GM18511 (cell line): ENCODE data around the gene LIN54.
A peak's percentile ranks its signal among the peaks of the same experiment; 100 is the strongest.

Experiments
- ATAC-seq: cut with Tn5 transposase; IDR thresholded peaks from one replicate; pipeline ENCODE4 v1.9.1; 2021; ENCODE audit warnings: mild to moderate bottlenecking, moderate library complexity; ENCODE audit not compliant: unreplicated experiment

LIN54 gene

GRCh38 chr4:82896755-82897154 lies 113.9 kb downstream of the LIN54 start:
- ATAC-seq: no peak

GRCh38 chr4:82893942-82894341 lies 116.7 kb downstream of the LIN54 start:
- no peak for ATAC-seq

GRCh38 chr4:82892467-82892802 lies 118.2 kb downstream of the LIN54 start:
- no peak for ATAC-seq

- peak; percentile 2 for ATAC-seq
Observed at GRCh38 chr4:82891707-82892466, 118.7 kb downstream of the LIN54 start.

GRCh38 chr4:82890901-82891706 lies 119.5 kb downstream of the LIN54 start, which contains the start of gene SEC31A:
Gene SEC31A, minus strand, starts transcription at chr4:82891153. Its CDS starts 9,217 bp downstream, at chr4:82881936.
- peak; percentile 89 for ATAC-seq

DNA sequence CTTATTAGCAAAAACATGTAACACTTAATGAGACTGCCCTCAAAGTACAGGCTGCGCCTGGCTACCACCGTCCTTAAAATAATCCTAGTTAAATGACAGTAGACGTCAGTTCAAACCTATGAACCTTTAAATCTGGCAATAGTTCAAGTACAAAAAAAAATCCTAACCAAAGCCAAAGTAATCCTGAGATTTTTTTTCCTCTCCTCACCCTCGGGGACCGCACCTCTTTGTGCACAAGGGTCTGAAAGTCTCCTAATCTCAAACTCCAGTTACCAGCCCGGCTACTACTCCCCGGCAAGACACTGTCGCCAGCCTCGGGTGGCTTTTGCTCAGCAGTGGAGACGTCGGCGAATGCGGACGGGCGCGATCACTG lies 120.1 kb downstream of the LIN54 start:
- ATAC-seq: peak; percentile 1

DNA sequence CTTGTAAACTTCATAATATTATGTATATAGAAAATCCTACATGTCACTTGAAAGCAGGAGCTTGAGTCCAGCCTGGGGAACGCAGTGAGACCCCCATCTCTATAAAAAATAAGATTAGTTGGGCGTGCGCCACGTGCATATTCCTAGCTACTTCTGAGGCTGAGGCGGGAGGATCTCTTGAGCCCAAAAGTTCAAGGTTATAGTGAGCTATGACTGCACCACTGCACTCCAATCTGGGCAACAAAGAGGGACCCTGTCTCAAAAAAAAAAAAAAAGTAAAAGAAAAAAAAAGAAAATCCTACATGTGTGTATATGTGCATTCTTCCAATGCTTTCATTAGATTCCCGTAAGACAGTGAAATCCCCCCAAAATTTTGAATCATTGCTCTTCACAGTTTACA lies 121.3 kb downstream of the LIN54 start:
- no peak for ATAC-seq

DNA sequence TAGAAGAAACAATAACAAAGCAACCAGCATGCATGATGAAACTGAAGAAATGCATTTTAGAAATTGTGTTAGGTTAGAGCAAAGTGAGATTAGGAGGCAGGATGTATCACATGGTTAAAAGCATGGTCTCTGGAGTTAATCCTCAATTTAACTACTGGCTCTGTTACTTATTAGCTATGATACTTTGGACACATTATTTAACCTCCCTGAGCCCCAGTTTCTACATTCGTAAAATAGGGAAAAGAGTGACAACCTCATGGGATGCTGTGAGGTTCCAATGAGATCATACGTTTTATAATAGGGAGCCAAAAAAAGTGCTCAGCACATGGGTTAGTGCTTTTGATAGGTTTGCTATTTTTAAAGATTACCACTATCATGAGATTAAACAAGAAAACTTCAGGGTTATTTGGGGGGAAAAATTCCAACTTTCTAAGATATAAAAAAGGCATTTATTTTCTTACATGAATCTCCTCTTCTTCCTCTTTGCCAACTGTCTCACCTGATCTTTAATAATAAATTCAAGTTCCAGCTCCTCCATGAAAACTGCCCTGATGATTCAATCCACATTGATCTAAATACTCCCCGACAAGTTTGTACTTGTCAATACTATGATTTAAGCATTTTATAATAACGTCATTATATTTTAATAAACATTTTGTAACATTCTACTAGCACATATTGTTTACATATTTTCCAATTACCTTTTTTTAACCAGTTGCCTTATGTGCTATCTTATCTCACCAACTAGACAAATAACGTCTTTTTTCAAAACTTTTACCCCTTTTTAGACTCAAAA lies 124.3 kb downstream of the LIN54 start:
- no peak for ATAC-seq

DNA sequence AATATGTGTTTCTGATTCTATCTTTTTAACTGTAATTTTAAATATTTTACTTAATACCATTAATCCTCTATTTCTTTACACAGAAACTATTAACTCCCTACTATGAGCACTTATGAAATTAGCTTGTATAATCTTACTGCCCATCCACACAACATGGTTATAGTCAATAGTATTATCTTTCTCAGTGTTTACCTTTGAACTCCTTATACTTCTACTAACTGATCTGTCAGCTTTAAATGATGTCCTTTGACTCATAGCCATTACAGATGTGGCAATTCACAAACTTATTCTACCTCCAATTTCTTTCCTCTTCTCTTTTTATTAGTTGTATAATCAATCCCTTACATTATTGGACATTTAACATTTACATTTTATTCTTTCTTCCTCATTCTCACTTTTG lies 125.2 kb downstream of the LIN54 start:
- no peak for ATAC-seq
